Neural cell (in vitro differentiated cells): ENCODE data around the gene PTPRN2. TPM values are rescaled to one million over a fixed set of nuclear protein-coding genes. Genes with fewer than 3 reads are reported as not detected.
"Not testable (repeated sequence)": the region's sequence is repeated elsewhere in the genome, so short reads cannot be mapped to it uniquely, and the experiment has no call there.

ENCODE experiments used
- H2AFZ ChIP-seq: fragments of 200-600, 300-800 bp; sonication (generic), shearing (Covaris generic); 2 replicates; pipeline ENCODE4 v1.6.0; 2014; ENCODE audit warnings: low read depth, mild to moderate bottlenecking, antibody characterized with exemption, low read length, moderate library complexity
- H3F3A ChIP-seq: fragments of 200-600 bp; shearing (Covaris generic); 2 replicates; pipeline ENCODE4 v1.6.1; 2016; ENCODE audit warnings: mild to moderate bottlenecking, moderate library complexity, mixed read lengths, antibody characterized with exemption, low read length; ENCODE audit not compliant: insufficient read depth, poor library complexity, severe bottlenecking
- H3K27ac ChIP-seq: fragments of 200-600, 300-800 bp; sonication (generic), shearing (Covaris generic); 2 replicates; pipeline ENCODE4 v1.5.1; 2014; ENCODE audit warnings: mild to moderate bottlenecking, low read length, moderate library complexity
- H3K27me3 ChIP-seq: fragments of 300-800, 200-600 bp; sonication (generic), shearing (Covaris generic); 2 replicates; pipeline ENCODE4 v1.6.0; 2014; ENCODE audit warnings: mild to moderate bottlenecking, low read depth, low read length, moderate library complexity; ENCODE audit not compliant: insufficient read depth
- H3K36me3 ChIP-seq: fragments of 300-800, 200-600 bp; sonication (generic), shearing (Covaris generic); 2 replicates; pipeline ENCODE4 v1.5.1; 2014; ENCODE audit warnings: mild to moderate bottlenecking, antibody characterized with exemption, low read length, moderate library complexity; ENCODE audit not compliant: insufficient read depth
- H3K4me2 ChIP-seq: fragments of 300-800, 200-600 bp; sonication (generic), shearing (Covaris generic); 2 replicates; pipeline ENCODE4 v1.6.0; 2014; ENCODE audit warnings: mild to moderate bottlenecking, low read length
- H3K4me3 ChIP-seq: fragments of 300-800, 200-600 bp; sonication (generic), shearing (Covaris generic); 2 replicates; pipeline ENCODE4 v1.5.1; 2014; ENCODE audit warnings: mild to moderate bottlenecking, low read length, moderate library complexity
- H3K79me2 ChIP-seq: fragments of 200-600 bp; shearing (Covaris generic); replicated peaks from 2 replicates; pipeline ENCODE4 v1.6.0; 2014; ENCODE audit warnings: mild to moderate bottlenecking, low read length, moderate library complexity; ENCODE audit not compliant: insufficient read depth
- H3K9ac ChIP-seq: fragments of 300-800, 200-600 bp; sonication (generic), shearing (Covaris generic); 2 replicates; pipeline ENCODE4 v1.6.1; 2016; ENCODE audit warnings: mild to moderate bottlenecking, low read length, mixed read lengths
- H3K9me2 ChIP-seq: fragments of 200-600 bp; shearing (Covaris generic); 2 replicates; pipeline ENCODE4 v1.6.1; 2016; ENCODE audit warnings: mild to moderate bottlenecking, low read length, mixed read lengths; ENCODE audit not compliant: insufficient read depth
- H3K9me3 ChIP-seq: fragments of 200-600, 300-800 bp; sonication (generic), shearing (Covaris generic); 2 replicates; pipeline ENCODE4 v1.6.1; 2016; ENCODE audit warnings: mild to moderate bottlenecking, mixed run types, low read length, moderate library complexity, mixed read lengths
- H4K20me1 ChIP-seq: fragments of 200-600 bp; shearing (Covaris generic); 2 replicates; pipeline ENCODE4 v1.6.1; 2016; ENCODE audit warnings: mild to moderate bottlenecking, mixed run types; ENCODE audit not compliant: insufficient read depth
- EP300 ChIP-seq: fragments of 450-650 bp; conservative IDR thresholded peaks from 2 replicates; pipeline ENCODE4 v1.6.1; 2014; ENCODE audit warnings: antibody characterized with exemption, mild to moderate bottlenecking, moderate library complexity; ENCODE audit not compliant: poor library complexity, severe bottlenecking
- EZH2 ChIP-seq: fragments of 200-600, 300-800 bp; shearing (Covaris generic), sonication (generic); IDR thresholded peaks from 2 replicates; pipeline ENCODE4 v1.6.1; 2014; ENCODE audit warnings: antibody characterized with exemption, low read length, borderline replicate concordance, mild to moderate bottlenecking; ENCODE audit not compliant: insufficient read depth, poor library complexity, severe bottlenecking
- MXI1 ChIP-seq: fragments of 450-650 bp; conservative IDR thresholded peaks from 2 replicates; pipeline ENCODE4 v1.6.1; 2014; ENCODE audit warnings: antibody characterized with exemption, mild to moderate bottlenecking; ENCODE audit not compliant: poor library complexity, severe bottlenecking
- POLR2AphosphoS5 ChIP-seq: IDR thresholded peaks from 2 replicates; pipeline ENCODE4 v1.6.1; 2012
- RAD21 ChIP-seq: fragments of 450-650 bp; conservative IDR thresholded peaks from 2 replicates; pipeline ENCODE4 v1.6.1; 2014; ENCODE audit warnings: antibody characterized with exemption, mild to moderate bottlenecking, moderate library complexity
- SMC3 ChIP-seq: fragments of 450-650 bp; conservative IDR thresholded peaks from 2 replicates; pipeline ENCODE4 v1.6.1; 2014; ENCODE audit warnings: antibody characterized with exemption, mild to moderate bottlenecking, moderate library complexity; ENCODE audit not compliant: poor library complexity
- TAF1 ChIP-seq: IDR thresholded peaks from 2 replicates; pipeline ENCODE4 v1.6.1; 2012; ENCODE audit warnings: low read depth
- polyA plus RNA-seq: library from polyadenylated mRNA; depleted of rRNA; stranded (reverse); fragments of >200 nt; gene quantifications from 2 replicates; pipeline ENCODE4 v1.2.3, GENCODE V29; 2014
- TF ChIP-seq, protein P1 (sequence below): fragments of 450-650 bp; IDR thresholded peaks from 2 replicates; pipeline ENCODE4 v1.5.1; 2014; ENCODE audit warnings: antibody characterized with exemption, mild to moderate bottlenecking, moderate library complexity; ENCODE audit not compliant: poor library complexity, severe bottlenecking
- TF ChIP-seq, protein P2 (sequence below): IDR thresholded peaks from 2 replicates; pipeline ENCODE4 v1.6.1; 2012; ENCODE audit warnings: borderline replicate concordance

Gene PTPRN2
- polyA plus RNA-seq, 1 donor from 2014 or later = 31.0 TPM

DNA sequence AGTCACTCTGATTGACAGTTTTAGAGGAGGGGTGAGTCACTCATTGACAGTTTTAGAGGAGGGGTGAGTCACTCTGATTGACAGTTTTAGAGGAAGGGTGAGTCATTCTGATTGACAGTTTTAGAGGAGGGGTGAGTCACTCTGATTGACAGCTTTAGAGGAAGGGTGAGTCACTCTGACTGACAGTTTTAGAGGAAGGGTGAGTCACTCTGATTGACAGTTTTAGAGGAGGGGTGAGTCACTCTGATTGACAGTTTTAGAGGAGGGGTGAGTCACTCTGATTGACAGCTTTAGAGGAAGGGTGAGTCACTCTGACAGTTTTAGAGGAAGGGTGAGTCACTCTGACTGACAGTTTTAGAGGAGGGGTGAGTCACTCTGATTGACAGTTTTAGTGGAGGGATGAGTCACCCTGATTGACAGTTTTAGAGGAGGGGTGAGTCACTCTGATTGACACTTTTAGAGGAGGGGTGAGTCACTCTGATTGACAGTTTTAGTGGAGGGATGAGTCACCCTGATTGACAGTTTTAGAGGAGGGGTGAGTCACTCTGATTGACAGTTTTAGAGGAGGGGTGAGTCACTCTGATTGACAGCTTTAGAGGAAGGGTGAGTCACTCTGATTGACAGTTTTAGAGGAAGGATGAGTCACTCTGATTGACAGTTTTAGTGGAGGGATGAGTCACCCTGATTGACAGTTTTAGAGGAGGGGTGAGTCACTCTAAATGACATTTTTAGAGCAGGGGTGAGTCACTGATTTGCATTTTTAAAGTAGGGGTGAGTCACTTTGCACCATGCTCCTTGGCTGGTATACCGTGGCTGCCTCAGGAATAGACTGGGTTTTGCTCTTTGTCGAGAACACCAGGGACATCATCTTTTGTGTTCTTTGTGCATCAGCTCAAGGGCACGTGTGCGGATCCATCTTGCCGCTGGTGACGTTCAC lies 654.1 kb downstream of the PTPRN2 start:
- H3K27me3 ChIP-seq, H3K4me3 ChIP-seq, H4K20me1 ChIP-seq, H3K9ac ChIP-seq, H3K4me2 ChIP-seq, H3K36me3 ChIP-seq, H3F3A ChIP-seq, H2AFZ ChIP-seq, H3K79me2 ChIP-seq, H3K27ac ChIP-seq, H3K9me2 ChIP-seq: not testable (repeated sequence)
- TF ChIP-seq EP300 (peak; percentile 80), POLR2AphosphoS5 (peak; percentile 67)
- H3K9me3 ChIP-seq = peaks cover 11% of the 10 kb centered on the region

DNA sequence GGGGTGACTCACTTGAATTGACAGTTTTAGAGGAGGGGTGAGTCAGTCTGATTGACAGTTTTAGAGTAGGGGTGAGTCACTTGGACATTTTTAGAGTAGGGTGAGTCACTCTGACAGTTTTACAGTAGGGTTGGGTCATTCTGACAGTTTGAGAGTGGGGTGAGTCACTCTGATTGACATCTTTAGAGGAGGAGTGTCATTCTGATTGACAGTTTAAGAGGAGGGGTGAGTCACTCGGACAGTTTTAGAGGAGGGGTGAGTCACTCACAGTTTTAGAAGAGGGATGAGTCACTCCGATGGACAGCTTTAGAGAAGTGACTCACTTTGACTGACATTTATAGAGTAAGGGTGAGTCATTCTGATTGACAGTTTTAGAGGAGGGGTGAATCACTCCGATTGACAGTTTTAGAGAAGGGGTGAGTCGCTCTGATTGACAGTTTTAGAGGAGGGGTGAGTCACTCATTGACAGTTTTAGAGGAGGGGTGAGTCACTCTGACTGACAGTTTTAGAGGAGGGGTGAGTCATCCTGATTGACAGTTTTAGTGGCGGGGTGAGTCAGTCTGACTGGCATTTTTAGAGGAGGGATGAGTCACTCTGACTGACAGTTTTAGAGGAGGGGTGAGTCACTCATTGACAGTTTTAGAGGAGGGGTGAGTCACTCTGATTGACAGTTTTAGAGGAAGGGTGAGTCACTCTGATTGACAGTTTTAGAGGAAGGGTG lies 655.0 kb downstream of the PTPRN2 start:
- Histone ChIP-seq H3K79me2 (no peaks in the 10 kb centered on the region), H3K4me3 (no peak overlapping the region), H3K27ac (no peak overlapping the region), H2AFZ (no peak overlapping the region), H3K9me2 (no peaks in the 10 kb centered on the region), H3K4me2 (no peak overlapping the region), H3K36me3 (no peaks in the 10 kb centered on the region), H3K27me3 (no peaks in the 10 kb centered on the region), H3K9me3 (peaks cover 11% of the 10 kb centered on the region), H4K20me1 (no peaks in the 10 kb centered on the region), H3K9ac (no peak overlapping the region), H3F3A (no peaks in the 10 kb centered on the region)
- TF ChIP-seq EZH2 (no peak), EP300 (peak; percentile 67)

DNA sequence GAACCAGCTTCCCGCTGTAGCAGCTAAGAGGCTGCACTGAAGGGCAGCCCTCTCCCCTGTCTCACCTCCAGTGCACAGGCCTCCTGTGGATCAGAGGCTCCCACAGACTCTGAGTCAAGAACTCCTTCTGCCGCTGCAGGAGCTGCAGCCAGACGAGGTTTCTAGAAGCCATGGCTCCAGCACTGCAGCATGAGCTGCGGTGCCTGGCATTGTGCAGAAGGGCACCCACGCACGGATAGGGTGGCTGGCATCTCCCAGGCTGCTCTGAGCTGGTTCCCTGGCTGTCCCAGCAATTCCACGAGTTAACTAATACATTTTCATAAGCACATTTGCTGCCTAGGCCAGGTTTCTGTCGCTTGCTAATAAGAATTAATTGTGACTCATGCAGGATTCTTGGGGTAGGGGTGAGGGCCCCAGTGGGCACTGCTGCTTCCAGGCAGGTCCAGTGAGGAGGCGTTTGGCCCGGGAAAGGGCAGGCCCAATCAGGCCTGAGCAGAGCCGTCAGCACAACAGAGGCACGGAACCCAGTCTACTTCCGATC lies 656.6 kb downstream of the PTPRN2 start:
- no peaks in the 10 kb centered on the region for H3K79me2 ChIP-seq
- no peak overlapping the region for H3K4me3 ChIP-seq
- H3K27me3 ChIP-seq = no peaks in the 10 kb centered on the region
- peaks cover 11% of the 10 kb centered on the region for H3K9me3 ChIP-seq
- no peak overlapping the region for H3K27ac ChIP-seq
- H4K20me1 ChIP-seq = no peaks in the 10 kb centered on the region
- no peaks in the 10 kb centered on the region for H3K36me3 ChIP-seq
- no peaks in the 10 kb centered on the region for H3F3A ChIP-seq
- H3K9ac ChIP-seq = no peak overlapping the region
- no peaks in the 10 kb centered on the region for H3K9me2 ChIP-seq
- no peak overlapping the region for H3K4me2 ChIP-seq
- no peak for TF ChIP-seq EZH2
- TF ChIP-seq TAF1 = no peak
- no peak for TF ChIP-seq SMC3
- TF ChIP-seq EP300 = no peak
- no peak for TF ChIP-seq MXI1
- no peak for TF ChIP-seq POLR2AphosphoS5
- no peak for TF ChIP-seq RAD21
- TF ChIP-seq, protein P1, sequence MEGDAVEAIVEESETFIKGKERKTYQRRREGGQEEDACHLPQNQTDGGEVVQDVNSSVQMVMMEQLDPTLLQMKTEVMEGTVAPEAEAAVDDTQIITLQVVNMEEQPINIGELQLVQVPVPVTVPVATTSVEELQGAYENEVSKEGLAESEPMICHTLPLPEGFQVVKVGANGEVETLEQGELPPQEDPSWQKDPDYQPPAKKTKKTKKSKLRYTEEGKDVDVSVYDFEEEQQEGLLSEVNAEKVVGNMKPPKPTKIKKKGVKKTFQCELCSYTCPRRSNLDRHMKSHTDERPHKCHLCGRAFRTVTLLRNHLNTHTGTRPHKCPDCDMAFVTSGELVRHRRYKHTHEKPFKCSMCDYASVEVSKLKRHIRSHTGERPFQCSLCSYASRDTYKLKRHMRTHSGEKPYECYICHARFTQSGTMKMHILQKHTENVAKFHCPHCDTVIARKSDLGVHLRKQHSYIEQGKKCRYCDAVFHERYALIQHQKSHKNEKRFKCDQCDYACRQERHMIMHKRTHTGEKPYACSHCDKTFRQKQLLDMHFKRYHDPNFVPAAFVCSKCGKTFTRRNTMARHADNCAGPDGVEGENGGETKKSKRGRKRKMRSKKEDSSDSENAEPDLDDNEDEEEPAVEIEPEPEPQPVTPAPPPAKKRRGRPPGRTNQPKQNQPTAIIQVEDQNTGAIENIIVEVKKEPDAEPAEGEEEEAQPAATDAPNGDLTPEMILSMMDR = no peak
- TF ChIP-seq, protein P2, sequence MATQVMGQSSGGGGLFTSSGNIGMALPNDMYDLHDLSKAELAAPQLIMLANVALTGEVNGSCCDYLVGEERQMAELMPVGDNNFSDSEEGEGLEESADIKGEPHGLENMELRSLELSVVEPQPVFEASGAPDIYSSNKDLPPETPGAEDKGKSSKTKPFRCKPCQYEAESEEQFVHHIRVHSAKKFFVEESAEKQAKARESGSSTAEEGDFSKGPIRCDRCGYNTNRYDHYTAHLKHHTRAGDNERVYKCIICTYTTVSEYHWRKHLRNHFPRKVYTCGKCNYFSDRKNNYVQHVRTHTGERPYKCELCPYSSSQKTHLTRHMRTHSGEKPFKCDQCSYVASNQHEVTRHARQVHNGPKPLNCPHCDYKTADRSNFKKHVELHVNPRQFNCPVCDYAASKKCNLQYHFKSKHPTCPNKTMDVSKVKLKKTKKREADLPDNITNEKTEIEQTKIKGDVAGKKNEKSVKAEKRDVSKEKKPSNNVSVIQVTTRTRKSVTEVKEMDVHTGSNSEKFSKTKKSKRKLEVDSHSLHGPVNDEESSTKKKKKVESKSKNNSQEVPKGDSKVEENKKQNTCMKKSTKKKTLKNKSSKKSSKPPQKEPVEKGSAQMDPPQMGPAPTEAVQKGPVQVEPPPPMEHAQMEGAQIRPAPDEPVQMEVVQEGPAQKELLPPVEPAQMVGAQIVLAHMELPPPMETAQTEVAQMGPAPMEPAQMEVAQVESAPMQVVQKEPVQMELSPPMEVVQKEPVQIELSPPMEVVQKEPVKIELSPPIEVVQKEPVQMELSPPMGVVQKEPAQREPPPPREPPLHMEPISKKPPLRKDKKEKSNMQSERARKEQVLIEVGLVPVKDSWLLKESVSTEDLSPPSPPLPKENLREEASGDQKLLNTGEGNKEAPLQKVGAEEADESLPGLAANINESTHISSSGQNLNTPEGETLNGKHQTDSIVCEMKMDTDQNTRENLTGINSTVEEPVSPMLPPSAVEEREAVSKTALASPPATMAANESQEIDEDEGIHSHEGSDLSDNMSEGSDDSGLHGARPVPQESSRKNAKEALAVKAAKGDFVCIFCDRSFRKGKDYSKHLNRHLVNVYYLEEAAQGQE = no peak
- H2AFZ ChIP-seq = no peak overlapping the region
